Ammon's horn (tissue), 1 donor: Measurements from ENCODE around the gene TADA2A.
"Not testable (repeated sequence)": the region's sequence is repeated elsewhere in the genome, so short reads cannot be mapped to it uniquely, and the experiment has no call there.

Experiments used
- DNase-seq: peaks from one replicate; pipeline ENCODE4 v3.0.0-alpha.2; 2016; ENCODE audit warnings: low spot score

Gene TADA2A

DNA sequence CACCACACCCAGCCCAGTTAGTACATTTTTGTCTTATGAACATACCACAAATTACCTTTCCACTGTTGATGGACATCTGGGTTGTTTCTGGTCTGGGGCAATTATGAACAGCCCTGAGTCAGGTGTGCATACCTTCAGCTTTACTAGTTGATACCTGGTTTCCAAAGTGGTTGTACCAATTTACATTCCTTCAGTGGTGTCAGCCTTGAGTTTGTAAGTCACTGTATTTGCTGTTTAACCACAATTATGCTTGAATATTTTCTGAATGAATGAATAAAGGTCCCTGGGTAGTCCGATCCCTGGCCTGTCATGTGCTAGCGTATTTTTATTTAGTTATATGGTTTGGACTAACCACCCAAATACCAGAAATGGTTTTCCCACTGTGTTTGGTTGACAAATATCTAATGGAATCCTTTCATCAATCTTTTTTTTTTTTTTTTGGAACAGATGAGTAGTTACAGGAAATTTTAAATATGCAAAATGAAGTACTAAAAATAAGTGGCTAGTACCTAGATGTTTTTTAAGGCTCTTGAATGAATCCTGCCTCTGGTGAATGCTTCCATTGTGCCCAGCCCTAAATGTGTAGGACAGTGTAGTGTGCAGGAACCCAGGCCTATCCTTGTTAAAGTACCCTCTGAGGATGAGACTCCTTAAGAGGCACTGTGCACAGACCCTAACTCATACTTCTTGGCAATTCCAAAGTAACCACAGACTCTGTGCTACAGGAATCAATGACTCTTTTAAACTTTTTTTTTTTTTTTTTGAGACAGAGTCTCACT is 86.8 kb downstream of the TADA2A start:
- DNase-seq, result no peak

DNA sequence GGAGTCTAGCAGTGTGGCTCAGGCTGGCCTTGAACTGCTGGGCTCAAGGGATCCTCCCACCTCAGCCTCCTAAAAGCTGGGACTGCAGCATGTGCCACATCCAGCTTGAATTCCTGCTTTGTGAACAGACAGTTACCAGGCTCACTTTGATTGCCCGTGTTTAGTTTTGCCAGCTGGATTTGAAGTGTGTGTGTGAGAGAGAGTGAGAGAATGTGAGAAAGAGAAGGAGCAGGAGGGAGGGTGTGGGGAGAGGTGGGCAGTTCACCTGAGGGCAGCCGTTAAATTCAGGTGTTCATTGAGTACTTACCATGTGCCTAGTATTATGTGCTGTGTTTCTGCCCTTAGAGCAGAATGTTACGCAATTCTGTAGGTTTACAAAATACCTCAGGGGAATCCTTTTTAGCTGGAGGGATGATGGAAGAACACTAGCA is 87.7 kb downstream of the TADA2A start:
- no peak for DNase-seq

DNA sequence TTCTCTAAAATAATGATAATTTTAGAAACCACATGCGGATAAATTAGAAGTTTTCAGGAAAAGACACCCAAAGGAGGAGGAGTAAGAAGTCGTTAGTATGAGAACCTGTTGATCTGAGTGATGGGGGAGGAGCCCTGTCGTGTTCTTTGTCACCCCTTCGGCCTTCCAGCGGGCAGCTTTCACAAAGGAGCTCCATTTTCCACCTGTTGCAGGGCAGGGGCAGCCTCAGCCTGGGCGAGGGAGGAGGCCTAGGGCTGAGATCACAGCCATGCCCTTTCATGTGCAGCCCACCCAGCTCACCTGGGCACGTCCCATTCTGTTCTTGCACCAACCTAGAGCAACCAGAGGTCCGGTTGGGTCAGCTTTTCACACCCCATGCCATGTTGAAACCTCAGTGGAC is 88.3 kb downstream of the TADA2A start:
- no peak for DNase-seq

DNA sequence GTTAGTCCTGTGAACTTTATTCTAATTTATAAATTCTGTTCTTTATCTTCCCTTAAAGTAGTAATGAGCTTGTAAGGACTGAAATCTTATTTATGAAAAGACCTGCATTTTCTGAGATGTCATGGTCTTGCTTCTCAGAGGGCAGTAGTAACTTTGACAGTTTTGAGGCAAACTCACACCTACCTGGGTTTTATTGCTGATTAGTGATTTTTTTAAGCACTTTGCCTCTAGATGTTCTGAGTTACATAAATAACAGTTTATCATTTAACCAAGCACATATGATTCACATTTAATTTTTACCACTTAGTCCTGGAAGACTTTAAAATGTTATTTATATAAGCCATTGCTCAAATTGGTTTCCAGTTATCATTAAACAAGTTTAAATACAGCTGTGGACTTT is 93.7 kb downstream of the TADA2A start:
- DNase-seq, result no peak

DNA sequence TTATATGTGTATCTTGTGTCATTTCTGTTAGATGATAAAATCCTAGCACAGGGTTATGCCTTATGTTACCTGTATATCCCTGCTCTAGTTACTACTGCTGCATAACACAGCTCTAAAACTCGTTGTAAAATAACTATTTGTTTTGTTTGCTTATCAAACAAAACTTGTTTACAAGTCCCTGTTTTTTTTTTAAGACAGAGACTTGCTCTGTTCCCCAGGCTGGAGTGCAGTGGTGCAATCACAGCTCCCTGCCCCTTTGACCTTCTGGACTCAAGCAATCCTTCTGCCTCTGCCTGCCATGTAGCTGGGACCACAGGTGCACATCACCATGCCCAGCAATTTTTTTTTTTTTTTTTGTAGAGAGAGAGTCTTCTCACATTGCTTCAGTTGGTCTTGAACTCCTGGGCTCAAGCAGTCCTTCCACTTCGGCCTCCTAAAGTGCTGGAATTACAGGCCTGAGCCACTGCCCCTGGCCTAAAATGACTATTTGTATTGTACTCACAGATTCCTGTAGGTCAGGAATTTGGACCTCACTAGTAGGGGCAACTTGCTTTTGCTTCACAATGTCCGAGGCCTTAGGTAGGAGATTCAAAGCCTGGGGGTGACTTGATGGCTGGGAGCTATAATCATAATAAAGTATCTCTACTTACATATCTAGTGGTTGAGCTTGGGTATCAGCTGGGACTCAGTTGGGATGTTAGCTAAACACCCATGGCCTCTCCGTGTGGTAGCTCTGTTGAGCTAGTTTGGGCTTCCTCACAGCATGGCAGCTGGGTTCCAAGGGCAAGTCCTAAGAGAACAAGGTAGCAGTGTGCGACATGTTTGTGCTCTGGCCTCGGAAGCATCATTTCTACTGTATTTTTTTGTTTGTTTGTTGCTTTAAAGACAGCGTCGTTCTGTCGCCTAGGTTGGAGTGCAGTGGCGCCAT is 95.6 kb downstream of the TADA2A start:
- DNase-seq, result no peak

DNA sequence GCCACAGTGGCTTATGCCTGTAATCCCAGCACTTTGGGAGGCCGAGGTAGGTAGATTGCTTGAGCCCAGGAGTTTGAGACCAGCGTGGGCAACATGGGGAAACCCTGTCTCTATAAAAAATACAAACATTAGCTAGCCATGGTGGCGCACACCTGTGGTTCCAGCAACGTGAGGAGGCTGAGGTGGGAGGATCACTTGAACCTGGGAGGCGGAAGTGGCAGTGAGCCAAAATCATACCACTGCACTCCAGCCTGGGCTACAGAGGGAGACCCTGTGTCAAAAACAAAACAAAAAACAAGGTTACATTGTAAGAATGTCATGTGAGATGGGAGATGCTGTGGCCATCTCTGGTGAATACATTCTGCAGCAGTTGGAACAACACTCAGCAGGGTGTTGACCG is 96.5 kb downstream of the TADA2A start:
- no peak for DNase-seq

DNA sequence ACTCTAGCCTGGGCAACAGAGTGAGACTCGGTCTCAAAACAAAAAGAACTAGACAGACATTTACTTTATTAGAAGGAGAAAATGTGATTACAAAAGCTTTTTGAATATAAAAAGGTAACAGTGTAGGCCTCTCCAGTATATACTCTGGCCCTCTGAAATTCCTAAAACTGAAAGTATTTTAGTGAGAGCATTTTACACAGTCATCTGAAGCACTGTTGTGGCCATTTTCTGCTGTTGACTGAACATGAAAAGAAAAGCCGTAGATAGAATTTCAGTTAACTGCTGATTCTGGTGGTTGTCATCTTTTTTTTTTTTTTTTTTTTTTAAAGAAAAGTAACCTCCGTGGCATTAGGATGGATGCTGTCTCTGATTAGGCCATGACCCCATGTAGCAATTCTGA is 98.6 kb downstream of the TADA2A start:
- no peak for DNase-seq

DNA sequence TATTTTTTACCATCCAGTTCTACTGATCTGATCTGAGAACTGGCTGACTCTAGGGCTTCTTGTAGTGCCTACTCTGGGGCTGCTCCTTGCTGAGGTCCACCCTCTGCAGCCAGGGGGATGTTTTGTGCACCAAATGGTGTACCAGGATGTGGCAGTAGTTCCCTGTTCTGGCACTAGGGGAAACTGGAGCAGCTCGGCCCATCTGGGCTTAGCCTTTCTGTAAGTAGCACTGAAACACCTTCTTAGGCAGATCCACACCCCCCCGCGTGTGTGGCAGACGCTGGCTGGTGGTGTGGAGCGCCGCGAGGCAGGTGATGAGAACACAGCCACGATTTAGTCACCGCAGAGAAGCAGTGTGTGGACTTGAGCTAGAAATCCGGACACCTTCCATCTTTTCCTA is 100.0 kb downstream of the TADA2A start:
- DNase-seq, result peak; percentile 28

DNA sequence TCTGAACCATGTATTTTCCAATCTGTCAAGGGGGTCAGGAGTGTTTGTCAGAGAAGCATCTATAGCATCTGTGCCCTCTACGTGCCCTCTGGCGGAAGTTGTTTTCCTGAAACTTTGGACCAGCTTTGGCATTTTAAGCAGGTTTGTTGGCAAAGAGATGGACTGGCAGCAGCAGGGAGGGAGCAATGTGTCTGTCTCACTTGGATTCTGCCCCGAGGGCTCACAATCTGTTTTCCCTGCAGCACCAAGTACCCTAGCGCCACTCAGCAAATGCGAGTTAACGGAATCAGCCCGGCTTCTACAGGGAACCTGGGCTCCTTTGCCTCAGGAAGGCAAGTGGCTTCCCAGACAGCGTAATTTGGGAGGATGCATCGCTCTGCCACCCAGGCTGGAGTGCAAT is 100.4 kb downstream of the TADA2A start:
- DNase-seq, result peak; percentile 46

DNA sequence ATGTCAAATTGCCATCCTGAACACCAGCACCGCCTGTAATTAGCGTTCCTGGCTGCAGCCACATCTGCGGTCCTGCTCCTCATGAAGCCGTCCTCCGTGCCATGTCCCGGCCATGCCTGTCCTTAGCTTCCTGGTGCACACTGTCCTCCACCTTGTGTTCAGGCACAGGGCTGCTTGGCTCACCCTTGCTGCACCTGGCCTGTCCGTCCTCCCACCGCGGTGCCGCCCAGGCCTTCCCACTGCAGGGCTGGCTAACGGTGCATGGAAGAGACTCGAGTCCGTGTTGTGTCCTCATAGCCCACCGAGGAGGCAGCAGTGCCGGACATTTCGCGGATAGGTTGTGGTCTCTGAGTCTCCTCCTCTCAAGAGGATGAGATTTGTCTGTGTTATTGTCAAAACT is 103.4 kb downstream of the TADA2A start:
- DNase-seq, result no peak

DNA sequence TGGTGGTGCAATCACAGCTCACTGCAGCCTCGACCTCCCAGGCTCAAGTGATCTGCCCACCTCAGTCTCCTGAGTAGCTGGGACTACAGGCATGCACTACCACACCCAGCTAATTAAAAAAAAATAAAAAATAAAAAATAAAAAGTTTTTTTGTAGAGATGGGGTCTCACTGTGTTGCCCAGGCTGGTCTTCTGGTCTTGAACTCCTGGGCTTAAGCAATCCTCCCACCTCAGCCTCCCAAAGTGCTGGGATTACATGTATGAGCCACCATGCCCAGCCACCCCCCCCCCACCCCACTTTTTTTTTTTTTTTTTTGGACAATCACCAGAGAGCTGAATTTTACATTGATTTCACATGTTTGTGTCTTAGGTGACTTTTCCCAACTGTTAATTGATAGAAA is 105.0 kb downstream of the TADA2A start:
- not testable (repeated sequence) for DNase-seq

DNA sequence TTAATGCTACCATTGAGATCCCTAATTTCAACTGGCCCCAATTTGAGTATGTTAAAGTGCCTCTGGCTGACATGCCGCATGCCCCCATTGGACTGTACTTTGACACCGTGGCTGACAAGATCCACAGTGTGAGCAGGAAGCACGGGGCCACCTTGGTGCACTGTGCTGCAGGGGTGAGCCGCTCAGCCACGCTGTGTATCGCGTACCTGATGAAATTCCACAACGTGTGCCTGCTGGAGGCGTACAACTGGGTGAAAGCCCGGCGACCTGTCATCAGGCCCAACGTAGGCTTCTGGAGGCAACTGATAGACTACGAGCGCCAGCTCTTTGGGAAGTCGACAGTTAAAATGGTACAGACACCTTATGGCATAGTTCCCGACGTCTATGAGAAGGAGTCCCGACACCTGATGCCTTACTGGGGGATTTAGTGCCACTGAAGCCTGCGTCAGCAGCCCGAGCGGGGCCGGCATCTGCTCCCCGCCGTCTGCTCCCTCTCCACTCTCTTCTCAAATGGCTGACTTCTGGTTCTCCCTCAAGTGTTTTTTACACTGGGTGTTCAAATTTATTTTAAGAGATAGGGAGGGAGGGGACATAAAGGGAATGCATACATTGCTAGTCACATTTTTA is 105.9 kb downstream of the TADA2A start:
- DNase-seq, result no peak

DNA sequence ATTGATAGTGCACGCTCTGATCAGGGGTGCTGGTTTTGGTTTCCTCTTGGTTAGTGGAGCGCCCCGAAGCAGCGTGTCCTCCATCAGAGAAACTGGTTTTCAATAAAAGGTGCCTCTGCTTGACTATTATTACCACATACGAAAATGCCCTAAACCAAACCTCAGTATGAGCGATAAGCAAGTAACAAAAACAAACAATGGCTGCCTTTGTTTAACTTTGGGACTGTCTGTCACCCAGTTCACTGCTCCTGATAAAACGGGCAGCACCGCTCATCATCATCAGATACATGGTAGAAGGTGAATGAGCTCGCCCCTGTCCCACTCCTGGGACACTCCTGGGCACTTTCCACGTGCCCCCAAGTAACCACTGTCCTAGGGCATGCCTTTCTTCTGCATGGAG is 107.0 kb downstream of the TADA2A start:
- no peak for DNase-seq

DNA sequence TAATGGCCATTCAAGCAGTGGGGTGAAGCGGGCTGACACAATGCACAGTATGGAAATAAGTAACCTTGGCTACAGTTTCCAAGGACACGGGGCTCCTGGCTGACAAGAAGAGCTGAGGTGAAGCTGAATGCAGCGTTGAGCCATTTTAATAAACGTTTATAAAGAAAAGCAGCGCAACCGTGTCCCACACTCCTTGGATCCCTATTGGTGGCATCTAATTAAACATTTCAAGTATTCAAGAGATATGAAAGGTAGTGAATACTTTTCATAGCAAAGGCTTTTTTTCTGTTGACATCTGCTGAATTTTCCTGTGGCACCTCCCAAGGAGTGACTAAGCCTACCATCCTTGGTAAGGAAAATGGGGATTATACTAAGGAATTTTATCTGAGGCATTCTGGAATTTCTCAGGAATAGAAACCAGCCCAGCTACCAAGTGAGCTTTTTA is 109.5 kb downstream of the TADA2A start:
- peak; percentile 27 for DNase-seq

DNA sequence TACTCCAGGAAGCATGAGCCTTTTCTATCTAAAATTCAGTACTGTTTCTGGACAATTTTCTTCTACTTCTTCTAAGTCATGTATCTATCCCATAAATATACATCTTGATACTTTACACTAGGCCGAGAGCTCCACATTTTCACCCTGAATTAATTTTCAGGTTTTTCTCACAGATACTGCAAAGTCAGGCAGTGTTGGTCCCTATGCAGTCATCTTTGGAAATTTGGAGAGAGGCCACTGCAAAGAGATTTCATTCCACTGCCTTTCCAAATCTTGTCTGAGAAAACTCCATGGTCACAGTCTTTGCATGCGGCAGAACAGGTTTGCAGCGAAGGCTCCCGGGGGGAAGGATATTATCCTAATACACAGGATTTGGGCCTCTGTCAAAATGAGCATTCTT is 111.2 kb downstream of the TADA2A start:
- DNase-seq, result no peak

DNA sequence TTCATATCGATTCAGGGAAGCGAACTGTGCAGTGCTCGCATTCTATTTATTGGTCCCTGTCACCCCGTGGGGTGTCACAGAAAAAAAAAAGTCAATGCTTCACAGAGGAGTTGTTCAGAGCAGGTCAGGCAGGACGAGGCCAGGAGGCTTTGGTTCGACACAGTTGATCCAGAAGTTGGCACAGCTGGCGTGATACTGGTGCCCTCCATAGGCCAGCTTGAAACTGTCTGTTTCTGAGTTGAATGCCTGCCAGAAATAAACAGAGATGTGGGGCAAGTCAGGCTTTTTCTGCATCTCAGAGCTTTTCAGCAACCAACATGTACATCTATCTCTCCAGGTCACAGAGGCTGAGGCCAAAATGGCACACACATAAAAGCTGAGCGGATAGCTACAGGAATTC is 112.1 kb downstream of the TADA2A start:
- peak; percentile 16 for DNase-seq

DNA sequence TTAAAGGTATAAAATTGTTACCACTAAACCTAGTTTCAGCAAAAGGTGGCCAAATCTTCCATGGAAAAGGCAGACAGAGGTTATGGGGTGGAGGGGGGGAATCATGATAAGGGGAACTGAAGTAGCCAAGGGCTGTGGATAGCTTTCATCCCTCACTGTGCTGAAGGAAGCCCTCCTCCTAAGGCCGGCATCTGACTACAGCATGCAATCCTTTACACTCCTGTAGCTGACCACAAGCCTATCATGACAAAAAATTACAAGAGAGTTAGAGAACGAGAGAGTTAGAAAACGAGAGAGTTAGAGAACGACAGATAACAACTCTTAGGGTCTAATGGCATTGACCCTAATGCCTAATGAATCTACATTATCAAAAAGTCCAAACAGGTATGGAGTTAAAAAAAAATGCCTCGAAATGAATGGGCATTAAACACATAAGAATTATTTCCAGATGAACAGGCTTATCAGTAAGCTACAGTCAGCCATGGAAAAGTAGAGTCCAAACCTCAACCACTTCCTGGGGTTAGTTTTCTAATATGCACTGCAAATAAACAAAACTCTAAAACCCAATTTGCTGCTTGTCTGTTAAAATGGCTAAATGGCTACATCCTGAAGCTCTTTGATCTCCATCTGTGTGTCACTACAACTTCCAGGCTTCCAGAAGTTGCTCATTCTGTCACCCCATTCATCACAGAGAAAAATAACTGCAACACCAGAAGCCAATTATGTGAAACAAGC is 112.7 kb downstream of the TADA2A start:
- no peak for DNase-seq

DNA sequence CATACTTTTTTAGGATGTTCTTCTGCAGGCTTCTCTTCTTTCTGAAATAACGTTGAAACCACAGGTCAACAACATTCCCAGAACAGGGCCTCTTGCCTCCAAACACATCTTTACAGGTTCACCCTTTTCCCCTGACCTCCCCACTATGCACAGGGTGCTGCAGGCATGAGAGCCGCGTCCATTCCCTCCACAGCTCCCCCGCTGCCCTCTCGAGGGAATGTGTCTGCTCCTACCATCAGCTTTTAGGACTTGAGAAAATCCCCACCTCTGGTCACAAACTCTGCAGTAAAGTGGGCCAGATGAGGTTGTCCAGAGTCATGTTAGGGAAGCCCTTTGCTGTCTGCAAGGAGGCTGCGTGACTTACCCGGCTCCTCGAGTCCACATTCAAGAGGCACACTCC is 113.5 kb downstream of the TADA2A start:
- no peak for DNase-seq

DNA sequence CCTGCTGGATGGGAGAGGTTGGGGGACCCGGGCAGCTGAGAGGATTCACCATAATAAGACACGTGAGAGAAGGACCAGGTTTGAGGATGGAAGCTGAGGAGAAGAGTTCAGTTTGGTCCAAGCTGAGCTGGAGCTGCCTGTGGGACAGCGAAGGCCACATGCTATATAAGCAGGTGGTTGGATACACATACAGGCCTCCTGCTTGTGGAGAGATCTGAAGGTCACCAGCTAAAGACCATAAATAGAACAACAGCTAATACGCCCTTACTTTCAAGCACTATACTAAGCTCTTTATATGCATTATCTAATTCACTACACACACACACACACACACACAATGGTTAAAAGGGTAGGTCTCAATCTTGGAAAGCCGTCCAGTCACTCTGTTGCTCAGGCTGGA is 115.1 kb downstream of the TADA2A start:
- no peak for DNase-seq

DNA sequence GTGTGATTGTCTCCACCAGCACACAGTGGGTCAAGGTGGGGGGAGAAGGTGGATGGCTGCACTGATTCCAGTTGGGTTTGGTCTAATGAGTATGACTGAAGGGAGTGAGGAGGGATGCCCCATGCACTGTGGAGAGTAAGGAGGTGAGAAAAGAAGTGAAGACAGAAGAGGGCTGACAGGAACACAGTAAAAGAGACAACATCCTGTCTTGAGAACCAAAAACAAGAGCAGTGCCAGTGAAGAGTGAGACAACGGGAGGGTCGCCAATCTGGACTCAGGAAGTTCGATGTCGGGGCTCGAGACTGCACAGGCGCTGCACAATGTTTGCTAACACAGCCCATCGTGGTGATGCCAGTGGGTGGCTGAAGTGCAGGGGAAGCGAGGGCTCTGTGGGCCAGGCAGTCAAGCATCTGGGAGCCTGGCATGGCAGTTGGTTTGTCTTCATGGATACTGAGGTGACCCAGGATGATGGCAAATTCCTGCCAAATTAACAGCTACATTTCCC is 117.1 kb downstream of the TADA2A start:
- DNase-seq, result no peak

DNA sequence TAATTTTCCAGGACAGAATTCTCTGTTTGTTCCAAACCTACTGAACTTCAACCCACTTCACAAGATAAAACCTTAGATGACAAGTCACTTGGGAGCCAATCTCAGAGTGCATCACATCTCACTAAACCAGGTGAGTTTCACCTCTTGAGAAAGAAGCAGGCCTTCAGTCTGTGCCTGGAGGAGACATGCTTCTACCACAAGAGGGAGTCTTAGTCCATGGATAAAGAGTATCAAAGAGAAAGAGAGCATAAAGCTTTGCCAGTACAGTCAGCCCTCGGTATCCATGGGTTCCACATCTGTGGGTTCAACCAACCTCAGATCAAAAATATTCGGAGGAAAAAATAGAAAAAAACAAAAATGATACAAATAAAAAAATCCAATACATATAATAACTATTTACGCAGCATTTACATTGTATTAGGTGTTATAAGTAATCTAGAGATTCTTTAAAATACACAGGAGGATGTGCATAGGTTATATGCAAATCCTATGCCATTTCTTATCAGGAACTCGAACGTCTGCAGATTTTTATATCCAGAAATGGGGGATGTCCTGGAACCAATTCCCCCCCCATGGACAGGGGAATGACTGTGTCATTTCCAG is 120.7 kb downstream of the TADA2A start:
- peak; percentile 52 for DNase-seq
